IPS-11a (cell line): ENCODE measurements around the gene WDR86.
A peak's percentile ranks its signal among the peaks of the same experiment; 100 is the strongest.

ENCODE experiments used
- H3K4me3 ChIP-seq: one replicate; pipeline ENCODE4 v1.5.1; 2013; ENCODE audit warnings: low read depth, low read length, control low read depth

Gene WDR86

DNA sequence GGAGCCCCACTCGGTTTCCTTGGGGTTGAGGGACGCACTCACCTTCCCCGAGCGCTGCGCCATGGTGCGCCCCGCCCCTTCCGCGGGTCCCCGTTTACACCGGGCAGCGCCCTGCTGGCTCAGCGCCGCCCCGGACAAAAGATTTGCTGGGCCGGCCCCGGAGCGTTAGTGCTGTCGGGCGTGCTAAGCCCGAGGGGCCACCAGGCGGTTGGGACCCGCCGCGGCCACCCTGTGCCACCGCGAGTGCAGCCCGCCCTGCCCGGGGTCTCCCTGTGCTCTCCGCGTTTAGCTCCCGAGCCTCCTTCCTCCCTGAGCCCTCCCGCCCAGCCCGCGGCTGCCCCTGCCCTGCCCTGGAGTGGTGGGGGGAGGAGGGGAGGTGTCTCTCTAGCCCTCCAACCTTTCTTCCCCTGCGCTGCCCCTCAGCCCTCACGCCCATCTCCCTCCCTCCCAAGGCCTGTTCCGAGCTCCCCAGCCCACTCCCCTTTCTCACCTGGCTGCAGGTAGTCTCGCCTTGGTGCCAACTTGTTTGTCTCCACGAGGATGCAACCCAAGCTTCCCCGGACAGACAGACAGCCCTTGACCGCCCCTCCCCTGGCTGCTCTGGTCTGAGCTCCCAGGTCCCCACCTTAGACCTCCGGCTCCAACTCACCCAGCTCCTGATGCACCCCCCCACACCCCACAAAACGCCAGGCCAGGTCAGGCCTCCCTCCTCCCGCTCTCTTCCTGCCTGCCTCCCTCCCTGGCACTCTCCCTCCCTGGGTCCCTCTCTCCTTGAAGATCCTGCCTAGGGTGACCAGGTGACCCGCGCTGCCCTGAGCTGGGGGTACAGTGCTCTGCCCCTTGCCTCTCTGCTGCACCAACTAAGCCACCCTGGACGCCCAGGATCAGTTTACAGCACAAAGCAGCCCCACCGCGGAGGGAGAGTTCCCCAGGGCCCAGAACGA is 30.3 kb upstream of the WDR86 start, which contains the start of gene CRYGN:
Gene CRYGN, minus strand, starts transcription at position 287 of the 944 bp plus-strand sequence. Its CDS starts 224 bp downstream, at position 63.
- H3K4me3 ChIP-seq = peak within 1 kb of the TSS; percentile 54

DNA sequence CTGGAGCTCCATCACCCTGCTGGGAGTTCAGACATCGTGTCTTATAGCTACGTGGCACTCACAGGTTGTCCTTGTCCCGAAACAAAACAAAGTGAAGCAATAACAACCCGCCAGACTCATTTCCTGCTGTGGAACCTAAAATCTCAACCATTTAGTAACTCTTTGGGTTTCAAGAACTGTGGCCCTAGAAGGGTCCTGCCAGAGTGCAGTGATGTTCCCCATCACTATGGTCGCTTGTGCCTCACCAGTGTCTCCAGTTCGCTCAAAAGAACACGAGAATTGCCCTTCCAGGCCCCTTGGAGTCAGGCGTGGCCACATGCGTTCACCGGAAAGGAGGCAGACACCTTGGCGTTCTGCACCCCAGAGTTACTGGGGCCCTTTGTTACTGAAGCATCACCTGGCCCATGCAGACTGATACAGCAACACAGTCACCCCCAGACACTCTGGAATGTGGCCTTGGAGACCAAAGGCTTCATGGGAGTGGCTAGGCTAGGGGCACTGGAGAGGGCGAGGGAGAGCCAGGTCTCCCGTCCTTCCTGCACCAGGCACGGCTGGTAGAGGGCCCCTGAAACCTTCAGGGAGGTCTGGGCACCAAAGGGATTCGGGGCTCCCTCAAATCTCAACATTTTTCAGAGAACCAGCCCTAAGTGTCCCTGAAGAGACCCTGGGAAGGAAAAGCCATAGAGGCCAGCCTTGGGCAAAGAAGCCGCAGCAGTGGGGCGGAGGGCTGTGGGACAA is 29.2 kb upstream of the WDR86 start:
- H3K4me3 ChIP-seq = no peak overlapping the region

DNA sequence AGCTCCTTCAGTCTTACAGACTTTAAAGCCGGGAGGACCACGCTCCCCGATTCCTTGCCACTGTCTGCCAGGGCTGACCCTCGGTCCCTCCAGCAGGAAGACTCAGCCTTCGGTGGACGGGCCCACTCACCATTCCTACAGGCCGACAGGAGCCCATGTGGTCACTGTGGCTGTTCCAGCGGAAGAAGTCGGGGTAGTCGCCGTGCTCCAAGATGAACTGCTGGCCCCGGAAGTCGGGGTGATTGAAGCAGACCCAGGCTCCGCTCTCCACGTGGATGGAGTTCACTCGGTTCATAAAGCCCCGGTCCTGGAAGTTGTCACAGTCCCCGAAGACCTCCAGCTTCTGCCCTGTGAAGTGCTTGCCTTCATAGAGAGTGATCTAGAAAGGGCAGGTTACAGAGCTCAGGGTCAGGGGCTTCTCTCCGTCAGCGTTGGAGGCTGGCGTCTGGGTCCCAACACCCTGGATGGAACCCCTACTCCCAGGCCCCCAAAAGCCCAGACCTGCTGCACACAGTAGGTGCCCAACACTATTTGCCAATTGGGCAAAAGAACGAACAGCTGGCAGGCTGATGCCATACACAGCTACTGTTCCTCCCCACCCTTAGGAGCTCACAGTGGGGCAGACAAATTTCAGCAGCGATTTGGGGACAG is 28.2 kb upstream of the WDR86 start:
- no peak overlapping the region for H3K4me3 ChIP-seq

DNA sequence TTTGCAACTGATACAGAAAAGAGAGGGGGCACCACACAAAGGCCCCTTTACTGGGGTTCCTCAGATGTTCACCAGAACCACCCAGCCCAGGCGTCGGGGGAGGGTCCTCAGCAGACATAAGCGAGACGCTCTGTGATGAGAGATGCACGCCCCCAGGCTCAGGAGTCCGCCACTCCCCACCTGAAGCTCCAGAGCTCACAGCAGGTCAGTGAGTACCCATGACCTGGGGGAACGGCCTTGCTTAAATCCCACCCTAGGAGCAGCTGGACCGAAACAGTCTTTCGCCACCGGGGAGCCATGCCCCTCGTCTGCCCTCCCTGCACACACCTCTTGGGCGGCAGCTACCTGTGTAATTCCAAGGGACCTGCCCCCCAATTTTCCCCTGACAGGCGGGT is 27.3 kb upstream of the WDR86 start:
- no peak overlapping the region for H3K4me3 ChIP-seq

DNA sequence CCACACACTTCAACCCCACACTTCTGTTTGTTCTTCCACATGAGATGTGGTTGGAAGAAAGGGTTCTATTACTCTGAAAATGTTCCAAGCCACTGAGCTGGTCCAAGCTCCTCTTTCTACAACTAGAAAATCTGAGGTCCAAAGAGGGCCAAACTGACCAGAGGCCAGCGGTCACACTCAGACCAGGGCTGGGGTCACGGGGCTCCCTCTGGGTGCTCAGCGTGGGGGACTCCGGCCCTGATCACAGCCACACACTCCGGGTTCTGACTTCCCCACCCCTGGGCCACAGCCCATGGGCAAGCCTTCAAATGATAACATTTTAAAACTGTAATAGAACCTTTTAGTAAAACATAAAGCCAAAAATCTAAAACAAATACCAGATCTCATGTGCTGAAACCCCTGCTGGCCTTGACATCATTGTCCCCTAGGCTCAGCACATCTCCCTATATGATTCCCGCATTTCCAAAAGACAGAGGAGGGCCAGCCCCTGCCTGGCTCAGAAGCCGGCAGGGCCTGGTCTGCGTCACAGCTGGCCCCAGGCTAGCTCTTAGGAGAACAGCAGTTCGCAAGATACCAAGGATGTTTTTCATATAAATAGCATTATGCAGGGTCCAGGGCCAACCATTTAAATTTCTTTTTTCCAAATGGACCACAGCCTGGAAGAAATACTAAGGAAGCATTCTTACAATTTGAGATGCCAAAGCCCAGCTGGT is 26.8 kb upstream of the WDR86 start:
- no peak overlapping the region for H3K4me3 ChIP-seq

DNA sequence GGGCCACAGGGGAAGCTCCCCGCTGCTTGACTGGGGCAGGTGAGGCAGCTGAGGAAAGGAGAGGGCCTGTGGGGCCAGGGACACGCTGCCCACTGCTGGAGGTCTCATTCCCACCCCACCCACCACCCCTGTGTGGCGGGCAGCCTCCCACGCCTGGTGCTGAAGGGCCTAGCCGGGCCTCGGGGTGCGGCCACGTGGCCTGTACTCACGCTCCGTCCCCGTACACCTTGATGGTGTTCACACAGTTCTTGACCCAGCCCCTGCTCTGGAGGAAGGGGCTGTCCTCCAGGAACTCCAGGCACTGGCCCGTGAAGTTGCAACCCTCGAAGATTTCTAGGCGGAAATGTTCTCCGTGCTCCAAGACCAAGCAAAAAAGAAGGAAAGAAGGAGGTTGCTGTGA is 26.1 kb upstream of the WDR86 start:
- no peak overlapping the region for H3K4me3 ChIP-seq

DNA sequence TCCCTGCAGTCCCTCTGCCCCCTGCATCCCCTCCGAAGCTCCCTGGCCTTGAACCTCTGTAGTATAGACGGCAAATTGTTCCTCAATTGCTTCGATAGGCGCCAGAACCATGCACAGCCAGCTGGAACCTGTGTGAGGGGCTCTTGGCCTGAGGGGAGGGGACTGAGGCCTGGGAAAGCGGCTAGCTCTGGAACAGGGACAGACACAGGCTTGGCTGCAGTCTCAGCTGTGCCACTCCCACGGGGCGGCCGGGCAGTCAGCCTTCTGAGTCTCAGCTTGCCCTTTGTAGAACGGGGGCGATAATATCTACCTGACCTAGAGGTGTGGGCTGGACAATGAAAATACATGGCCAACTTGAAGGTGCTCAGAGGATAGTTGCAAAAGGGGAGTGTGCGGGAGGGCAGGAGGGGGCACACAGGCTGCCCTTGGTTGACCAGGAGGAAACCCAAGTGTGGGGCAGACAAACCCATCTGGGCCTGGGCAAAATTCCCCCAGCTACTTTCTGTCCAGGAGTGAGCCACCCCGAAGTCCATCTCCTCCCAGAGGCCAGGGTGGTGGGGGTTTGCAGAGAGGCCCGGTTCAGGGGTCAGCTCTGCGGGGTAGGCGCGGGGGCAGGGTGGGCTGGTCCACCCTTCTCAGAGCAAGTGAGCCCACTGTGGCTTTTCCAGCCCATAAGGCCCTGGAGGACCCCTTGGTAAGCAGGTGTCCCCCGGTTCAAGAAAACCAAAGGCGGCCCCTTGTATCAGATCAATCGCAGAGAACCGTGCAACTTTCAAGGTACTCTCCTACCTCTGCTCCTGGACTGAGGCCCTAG is 25.5 kb upstream of the WDR86 start:
- no peak overlapping the region for H3K4me3 ChIP-seq

DNA sequence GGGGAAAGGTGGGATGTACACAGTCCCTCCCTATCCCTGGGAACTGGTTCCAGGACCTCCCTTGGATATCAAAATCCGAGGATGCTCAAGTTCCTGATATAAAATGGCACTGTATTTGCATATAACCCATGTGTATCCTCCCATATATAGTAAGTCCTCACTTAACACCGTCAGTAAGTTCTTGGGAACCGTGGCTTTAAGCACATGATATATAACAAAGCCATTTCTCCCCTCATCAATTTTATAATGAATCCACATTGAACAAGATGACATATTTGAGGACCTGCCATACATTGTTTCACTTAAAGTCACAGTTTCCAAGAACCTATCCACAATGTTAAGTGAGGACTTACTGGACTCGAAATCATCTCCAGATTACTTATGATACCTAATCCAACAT is 24.7 kb upstream of the WDR86 start:
- H3K4me3 ChIP-seq = no peak overlapping the region

DNA sequence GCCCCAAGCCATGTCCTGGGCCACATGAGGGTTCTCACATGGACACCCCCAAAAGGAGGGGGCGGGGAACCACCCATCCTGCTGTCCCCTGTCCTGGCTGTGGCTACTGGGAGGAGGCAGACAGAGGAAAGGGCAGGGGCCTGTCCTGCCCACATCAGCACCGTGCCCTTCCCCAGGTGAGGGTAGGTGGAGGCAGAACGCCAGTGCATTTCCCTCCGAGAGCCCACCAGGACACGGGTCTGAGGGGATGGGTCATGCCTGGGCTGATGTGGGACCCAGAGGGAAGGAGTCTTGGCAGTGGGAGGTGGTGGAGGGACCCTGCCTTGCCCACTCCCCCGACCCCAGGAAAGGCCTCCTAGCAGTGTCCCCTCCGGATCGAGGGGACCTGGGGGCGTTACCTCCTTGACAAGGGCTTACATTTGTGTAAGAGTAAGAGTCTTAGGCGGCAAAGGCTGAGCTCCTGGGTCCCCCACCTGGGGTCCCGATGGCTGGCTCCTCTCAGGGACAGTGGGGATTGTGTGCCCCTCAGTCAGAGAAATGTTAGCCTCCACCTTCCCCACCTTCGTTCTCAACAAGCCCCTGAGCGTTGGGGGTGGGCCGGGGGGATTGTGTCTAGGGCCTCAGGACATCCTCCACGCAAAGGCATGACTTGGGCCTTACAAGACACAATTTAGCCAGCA is 24.0 kb upstream of the WDR86 start:
- H3K4me3 ChIP-seq = no peak overlapping the region

DNA sequence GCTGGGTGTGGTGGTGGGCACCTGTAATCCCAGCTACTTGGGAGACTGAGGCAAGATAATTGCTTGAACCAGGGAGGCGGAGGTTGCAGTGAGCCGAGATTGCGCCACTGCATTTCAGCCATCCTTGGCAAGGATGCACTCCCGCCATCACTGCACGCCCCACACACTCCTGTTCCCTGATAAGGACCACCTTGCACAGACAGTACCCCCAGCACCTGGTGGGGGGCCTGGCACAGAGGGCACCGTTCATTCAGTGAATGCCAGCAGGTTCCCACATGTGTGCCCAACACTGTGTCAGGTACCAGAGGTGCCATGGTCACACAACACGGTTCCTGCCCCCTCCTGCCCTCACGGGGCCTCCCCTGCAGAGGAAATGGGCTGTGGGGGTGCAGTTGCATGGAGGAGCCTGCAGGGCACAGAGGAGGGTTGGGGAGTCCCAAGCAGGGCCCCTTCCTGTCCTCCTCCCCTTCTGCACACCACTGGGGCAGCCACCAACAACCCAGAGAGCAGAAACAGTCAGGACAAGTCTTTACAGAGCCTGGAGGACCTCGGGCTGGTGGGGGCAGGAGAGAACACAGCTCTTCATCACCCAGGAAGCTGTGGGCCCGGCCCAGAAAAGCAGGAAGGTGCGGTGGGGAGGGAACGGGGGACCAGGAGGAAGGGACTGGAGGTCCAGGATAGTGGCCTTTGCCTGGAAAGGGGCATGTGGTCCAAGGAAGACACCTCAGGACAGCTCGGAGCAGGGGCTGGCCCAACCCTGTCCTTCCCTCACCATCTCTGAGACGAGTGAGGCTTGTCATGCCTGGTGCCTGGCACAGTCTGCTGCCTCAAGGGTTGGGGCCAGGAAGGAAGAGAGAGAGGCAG is 23.1 kb upstream of the WDR86 start:
- H3K4me3 ChIP-seq = no peak overlapping the region

DNA sequence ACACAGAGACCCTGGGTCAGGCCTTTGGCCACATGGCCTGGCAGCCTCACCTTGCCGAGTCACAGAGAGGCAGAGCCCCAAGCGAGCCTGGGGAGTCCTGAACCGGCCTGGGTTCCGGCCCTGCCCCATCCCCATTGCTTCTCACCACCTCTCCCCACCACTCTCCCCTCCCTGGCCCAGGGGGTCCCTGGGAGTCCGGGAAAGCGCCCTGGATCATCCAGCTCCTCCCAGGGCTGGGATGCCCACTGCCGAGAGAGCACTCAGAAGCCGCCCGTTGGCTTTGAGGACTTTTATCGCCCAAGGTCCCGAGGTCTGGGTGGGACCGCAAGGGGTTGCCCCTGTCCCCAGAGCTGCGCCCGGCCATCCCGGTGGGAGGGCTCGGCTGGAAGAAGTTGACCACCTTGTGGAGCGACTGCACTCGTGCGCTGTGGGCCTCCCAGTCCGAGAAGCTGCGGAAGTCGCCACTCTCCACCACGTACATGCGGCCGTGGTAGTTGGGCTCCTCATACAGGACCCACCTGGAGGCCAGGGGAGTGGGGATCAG is 22.0 kb upstream of the WDR86 start:
- H3K4me3 ChIP-seq = no peak overlapping the region

DNA sequence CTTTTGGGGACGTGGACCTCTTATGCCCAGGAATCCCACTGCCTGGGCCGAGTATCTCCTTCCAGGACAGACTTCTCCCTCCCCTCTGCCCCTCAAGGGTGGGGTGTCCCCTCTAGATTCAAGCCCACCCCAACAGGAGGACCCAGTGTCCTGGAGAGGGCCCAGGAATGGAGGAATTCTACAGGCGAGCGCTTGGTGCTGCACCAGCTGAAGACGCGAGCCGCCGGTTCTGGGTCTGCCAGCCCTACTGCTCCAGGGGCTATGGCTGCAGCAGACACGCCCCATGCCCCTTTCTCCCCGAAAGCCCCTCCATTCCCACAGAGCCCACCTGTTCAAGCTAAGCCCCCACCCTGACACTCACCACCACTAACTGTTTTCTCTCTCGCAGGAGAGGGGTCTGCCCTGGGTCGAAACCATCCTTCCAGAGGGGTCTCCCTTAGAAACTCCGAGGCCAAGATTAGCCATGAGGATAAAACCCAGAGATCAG is 21.5 kb upstream of the WDR86 start:
- H3K4me3 ChIP-seq = no peak overlapping the region

DNA sequence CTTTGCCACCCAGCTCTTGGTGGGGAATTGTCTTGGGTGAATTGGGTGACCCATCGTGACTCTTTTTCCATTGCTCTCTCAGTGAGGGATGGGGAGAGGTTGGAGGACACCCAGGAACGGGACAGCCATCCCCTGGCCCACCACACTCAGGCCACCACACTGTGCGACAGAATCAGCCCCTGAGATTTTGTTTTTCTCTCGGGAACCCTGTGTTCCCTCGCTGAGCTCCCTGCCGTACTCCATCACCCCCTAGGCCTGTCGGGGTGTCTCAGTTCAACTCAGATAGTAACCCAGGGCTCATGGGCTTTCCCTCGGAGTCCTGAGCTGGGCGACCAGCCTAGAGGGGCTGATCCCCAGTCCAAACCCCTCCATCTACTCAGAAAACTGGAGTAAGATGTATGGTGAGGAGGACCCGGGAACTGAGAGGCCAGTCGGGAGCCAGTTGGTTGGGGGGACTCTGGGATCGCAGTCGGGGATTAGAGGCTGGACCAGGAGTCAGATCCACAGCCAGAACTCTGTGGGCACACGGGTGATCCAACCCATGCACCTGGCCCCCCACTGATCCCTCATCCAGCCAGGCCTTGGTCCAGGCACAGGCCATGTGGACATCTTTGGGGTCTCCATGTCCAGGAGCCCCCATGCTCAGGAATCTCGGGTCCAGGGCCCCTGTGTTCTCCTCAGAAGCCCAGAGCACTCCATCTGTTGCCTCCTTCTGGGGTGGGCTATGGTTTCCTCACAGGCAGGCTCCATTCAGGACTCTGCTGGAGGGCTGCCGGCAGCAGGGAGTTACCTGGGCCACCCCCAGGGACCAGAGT is 20.8 kb upstream of the WDR86 start:
- no peak overlapping the region for H3K4me3 ChIP-seq

DNA sequence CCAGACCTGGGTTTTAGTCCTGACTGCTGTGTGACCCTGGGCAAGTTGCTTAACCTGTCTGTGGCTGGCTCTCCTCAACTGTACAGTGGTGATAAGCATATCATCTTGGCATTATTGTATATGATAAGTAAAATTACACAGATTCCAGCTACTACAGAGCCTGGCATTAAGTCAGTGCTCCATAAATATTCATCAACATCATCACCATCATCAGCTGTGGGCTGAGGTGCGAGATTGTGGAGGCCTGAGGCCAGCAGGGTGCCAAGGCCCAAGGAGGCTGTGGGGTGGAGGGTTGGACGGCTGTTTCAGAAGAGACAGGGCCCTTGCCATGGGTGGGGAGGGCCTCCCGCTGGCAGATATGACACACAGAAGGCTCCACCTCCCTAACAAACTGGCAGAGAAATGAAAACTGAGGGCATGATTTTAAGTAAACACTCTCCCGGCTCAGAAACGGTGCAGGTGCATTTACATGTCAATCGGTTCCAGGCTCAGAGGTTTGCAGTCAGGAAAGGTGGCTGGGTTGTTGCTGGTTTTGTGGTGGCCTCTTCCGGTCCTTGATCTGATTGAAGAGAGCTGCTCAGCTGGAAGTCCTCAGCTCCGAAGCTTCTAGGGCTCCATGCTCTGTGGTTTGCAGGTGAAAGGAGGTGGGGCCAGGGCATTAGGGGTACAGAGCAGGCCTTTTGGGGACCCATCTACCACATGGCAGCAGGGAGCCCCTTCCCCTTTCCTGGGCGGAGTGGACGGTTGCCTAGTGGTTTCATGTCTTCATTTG is 19.9 kb upstream of the WDR86 start:
- H3K4me3 ChIP-seq = no peak overlapping the region

DNA sequence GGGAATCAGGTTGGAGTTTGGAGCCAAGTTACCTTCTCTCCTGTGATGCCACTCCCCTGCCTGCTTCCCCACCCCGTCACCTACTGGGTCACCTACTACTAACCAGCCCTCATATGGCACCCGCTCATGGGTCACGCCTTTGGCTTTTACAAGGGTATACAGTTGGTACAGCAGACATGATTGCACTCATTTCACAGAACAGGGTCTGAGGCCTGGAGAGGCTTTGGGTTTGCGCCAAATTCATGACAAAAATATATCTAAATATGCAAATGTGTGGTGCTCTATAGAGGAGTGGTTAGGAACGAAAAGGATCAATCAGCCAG is 19.4 kb upstream of the WDR86 start:
- no peak overlapping the region for H3K4me3 ChIP-seq

DNA sequence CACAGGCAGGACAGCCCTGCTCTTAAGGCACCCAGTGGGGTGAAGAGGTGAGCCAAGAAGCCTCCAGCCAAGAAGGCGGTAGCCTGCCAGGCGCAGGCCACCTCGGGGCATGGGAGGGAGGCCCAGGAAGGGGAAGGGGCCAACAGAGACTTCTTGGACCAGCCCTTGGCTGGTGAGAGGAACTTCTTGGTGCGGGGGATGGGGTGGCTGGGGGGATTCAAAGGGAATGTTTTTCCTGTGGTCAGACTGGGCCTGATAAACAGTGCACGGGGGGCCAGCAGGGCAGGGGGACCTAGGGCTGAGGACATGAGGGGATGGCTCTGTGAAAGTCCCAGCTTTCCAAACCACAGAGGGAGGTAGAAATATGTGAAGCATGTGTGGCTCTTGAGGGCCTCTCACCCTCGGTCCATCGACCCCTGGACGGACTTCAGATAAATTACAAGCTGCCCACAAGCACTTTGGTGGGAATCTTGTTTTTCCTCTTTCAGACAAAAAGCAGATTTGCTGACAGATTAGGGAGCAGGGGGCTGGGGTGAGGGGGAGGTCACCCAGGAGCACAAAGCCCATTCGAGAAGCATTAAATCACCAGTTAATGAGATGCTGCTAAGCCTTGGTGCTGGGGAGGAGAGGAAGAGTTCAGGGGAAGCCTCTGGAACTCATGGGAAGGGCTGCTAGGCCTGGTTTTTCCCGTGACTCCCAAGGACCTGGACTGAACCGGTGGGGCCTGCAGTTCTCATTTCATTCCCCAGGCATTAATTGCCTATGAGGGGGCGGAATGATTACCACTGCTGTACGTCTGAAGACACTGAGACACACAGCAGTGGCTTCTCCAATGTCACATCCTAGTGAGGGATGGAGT is 18.8 kb upstream of the WDR86 start:
- H3K4me3 ChIP-seq = no peak overlapping the region
